TTC549 (cell line): ENCODE measurements around the gene FBXW5.

Experiments
- FAIRE-seq: peaks from 2 replicates; lab custom pipeline; 2012; peaks lifted over from hg19 to GRCh38; lab: Jason Lieb, UNC

The FBXW5 gene

DNA sequence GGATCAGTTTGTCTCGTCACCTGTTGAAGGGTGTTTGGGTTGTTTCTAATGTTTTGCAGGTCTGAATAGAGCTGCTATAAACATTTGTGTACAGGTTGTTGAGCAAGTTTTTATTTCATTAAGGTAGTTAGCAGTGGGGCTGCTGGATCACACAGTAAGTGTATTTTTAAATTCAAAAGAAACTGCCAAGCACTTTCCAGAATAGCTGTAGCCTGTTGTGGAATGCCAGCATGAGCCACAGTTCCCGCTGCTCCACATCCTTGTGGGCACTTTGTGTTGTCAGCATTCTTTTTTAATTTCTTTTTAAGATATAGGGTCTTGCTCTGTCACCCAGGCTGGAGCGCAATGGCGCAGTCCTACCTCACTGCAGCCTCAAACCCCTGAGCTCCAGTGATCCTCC is 14.5 kb downstream of the FBXW5 start:
- FAIRE-seq, result no peak

- no peak for FAIRE-seq
Observed at GRCh38 chr9:136928591-136928990, 15.9 kb downstream of the FBXW5 start.

GRCh38 chr9:136927343-136928271 is 16.9 kb downstream of the FBXW5 start:
- FAIRE-seq, result no peak

DNA sequence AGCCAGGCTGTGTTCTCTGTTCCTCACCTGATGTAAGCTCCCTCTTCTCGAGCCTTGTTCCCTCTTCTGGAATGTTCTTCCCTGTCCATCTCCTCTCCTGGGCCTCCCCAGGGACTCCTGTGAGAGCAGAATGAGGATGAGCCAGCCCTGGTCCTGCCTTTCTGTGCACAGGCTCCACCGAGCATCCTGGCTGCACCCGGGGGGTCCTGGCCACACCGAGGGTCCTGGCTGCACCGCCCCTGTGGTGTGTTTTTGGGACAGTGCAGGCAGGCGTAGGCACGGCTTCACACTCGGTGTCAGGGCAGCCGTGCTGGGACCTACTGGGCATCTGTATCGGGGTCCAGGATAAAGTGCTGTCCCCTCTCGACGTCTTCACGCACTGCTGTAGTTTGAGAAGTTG is 17.8 kb downstream of the FBXW5 start:
- FAIRE-seq, result no peak

DNA sequence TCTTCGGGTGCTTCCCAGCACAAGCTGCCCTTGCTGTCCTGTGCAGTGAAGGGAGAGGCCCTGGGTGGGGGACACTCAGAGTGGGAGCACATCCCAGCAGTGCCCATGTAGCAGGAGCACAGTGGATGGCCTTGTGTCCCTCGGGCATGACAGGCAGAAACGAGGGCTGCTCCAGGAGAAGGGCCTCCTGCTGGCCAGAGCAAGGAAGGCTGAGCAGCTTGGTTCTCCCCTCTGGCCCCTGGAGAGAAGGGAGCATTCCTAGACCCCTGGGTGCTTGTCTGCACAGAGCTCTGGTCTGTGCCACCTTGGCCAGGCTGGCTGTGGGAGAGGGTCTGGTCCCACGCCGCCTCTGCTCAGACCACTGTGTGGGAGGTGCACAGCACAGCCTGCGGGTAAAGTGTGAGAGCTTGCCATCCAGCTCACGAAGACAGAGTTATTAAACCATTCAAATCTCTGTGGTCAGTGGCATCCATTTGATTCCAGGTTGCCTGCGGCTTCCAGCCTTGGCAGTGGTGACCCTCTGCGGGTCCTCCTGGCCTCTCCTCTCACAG is 18.3 kb downstream of the FBXW5 start:
- FAIRE-seq, result no peak

DNA sequence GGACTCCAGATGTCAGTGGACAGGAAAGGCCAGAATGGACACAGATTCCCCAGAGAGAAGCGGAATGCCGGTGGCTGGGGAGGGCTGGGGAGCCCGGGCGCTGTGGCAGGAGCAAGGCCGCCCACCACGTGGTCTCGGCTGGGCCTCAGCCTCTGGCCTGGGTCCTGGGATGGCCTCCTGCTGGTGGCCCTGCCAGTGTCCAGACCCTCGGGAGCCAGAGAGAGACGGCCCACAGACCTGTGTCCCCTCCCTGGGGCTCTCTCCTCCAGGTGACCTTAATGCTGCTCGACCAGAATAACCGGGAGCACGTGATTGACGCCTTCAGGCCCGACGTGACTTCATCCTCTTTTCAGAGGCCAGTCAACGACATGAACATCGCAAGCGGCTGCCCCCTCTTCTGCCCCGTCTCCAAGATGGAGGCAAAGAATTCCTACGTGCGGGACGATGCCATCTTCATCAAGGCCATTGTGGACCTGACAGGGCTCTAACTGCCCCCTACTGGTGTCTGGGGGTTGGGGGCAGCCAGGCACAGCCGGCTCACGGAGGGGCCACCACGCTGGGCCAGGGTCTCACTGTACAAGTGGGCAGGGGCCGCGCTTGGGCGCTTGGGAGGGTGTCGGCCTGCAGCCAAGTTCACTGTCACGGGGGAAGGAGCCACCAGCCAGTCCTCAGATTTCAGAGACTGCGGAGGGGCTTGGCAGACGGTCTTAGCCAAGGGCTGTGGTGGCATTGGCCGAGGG is 19.0 kb downstream of the FBXW5 start:
- no peak for FAIRE-seq

DNA sequence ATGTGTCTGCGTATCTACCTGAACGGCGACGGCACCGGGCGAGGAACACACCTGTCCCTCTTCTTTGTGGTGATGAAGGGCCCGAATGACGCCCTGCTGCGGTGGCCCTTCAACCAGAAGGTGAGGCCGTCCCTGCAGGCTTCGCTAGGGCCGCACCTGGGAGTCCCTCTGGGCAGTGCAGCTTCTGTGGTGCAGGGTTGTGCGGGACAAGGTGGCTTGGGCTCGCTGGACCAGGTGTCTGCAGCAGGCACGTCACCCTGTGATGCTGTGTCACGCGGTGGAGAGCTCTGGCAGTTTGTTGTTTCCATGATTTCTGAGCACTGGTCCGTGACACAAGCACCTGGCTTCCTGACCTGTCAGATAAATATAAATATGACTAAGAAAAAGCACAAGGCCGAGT is 20.7 kb downstream of the FBXW5 start:
- no peak for FAIRE-seq

GRCh38 chr9:136922540-136922939 is 22.0 kb downstream of the FBXW5 start:
- no peak for FAIRE-seq

- FAIRE-seq, result no peak
Observed at GRCh38 chr9:136921718-136922117, 22.8 kb downstream of the FBXW5 start.

DNA sequence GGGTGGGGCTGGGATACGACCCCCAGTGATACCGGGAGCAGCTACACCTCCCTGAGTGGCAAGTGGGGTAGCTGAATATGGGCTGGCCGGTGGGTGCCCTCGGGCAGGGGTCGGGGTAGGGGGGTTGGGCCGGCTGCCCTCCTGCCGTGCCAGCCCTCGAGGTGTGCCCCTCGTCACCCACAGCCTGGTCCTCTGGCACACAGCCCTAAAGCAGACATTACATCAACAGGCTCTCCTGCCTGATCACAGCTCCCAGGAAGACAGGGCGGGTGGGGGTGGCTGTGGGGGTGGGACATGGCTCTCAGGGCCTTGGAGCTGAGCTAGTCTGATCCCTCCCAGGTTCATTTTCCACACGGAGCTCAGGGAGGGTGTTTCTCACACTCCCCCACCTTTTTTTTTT is 23.2 kb downstream of the FBXW5 start:
- FAIRE-seq, result no peak

DNA sequence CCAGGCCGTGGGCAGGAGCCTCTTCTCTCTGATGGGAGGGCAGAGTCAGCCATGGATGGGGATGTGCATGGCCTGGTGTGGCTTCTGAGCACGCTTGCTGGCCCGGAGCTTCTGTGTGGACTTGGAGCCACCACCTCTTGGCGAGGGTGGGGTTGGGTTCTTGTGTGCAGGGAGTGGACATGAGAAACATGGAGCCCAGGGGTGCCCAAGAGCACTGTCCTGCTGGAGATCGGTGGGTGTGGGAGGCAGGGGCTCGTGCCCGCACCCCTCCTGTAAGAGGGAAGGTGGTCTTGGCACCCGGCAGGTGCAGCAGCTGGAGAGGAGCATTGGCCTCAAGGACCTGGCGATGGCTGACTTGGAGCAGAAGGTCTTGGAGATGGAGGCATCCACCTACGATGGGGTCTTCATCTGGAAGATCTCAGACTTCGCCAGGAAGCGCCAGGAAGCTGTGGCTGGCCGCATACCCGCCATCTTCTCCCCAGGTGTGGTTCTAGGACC is 23.8 kb downstream of the FBXW5 start:
- no peak for FAIRE-seq

- no peak for FAIRE-seq
Observed at GRCh38 chr9:136920069-136920468, 24.5 kb downstream of the FBXW5 start.

GRCh38 chr9:136917902-136918301 is 26.6 kb downstream of the FBXW5 start:
- FAIRE-seq, result no peak

DNA sequence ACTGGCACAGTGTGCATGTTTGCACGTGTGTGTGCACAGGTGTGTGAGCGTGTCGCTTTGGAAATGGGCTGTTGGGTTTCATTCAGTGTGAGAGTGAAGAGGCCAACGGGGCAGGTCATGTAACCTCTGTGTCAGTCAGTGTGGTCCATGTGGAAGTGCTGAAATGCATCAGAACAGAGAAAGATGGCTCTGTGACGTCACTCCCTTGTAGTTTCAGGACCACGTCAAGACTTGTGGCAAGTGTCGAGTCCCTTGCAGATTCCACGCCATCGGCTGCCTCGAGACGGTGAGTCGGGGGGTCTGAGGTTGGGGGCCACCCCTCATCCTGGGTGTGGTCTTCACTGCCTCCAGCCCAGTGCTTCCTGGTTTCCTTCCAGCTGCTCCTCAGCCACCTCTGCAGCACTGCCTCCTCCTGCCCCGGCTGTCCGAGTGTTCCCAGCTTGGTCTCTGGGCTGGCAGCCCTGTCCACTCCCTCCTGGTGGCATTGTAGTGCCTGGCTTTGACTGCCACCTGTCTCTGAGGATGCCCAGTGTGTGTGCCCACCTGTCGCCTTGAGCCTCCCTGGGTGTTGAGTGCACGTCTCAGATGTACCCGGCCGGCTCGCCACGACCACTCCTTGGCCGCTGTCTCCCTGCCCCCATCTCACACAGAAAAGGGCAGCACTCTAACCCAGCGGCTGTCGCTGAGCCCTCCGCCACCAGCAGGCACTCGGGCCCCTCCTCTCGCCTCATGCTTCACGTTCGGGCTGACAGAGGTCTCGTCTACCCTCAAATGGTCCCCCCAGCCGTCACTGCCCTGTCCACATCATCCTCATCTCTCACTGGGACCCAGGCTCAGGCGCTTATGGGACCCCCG is 28.0 kb downstream of the FBXW5 start:
- FAIRE-seq, result no peak

DNA sequence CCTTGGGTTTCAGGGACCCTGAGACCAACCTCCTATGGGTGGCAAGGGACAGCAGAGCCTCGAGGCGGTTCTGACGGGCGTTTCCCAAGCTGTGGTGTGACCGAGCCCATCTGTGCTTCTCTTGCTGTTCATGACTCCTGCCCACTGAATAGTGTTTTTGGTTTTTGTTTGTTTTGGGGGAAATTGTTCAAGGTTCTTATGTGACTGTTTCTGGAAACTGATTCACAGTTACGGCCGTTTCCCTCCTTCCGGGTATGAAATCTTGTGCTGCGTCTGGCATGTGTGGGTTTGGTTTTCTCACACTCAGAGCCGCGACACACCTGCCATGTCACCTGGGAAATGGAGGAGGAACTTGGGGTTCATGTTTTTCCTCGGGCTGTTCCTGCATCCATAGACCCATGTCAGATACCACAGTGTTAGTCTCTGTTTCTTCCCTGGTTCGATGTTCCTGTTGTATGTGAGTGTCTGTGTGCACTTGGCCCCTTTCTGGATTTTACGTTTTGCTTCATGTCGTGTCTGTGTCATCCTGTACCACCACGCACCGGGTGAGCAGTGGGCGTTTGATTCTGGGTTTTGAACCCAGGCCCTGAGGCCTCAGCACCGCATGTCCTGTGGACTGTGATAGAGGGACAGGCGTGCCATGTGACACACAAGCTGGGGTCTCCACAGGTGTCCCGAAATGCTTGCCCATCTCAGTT is 28.8 kb downstream of the FBXW5 start:
- no peak for FAIRE-seq

GRCh38 chr9:136913701-136914438 is 30.7 kb downstream of the FBXW5 start:
- no peak for FAIRE-seq

GRCh38 chr9:136910901-136911245 is 33.7 kb downstream of the FBXW5 start:
- no peak for FAIRE-seq

DNA sequence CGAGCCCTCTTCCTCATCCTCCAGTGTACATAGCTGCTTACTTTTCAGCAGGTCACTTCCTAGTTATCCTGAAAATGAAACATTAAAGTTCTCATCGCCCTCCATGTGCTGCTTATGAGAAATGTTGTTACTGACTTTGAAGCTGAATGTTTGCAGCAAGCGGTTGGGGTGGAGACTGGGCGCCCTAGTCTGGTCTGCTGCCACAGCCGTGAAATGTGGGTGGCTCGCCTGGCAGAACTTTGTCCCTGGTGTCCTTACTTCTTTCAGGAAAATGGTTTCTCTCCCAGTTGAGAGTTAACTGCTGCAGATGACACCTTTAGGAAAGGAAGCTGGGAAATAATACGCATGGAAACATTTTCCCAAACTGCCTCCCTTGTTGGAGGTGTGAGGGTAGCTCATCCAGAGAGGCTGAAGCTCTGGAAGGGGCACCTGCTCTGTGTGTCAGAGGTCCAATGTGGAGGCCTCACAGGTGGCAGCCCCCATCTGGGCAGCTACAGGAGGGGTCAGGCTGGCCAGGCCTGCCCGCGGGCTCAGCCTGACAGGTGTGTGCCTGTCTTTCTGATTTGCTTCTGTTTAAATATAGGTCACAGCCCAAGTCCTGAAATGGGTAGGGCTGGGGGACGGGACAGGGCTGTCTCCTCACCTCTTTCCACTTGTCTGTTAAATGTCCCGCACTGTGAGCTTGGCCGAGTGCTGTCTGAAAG is 34.2 kb downstream of the FBXW5 start:
- FAIRE-seq, result no peak

- no peak for FAIRE-seq
Observed at GRCh38 chr9:136907011-136907914, 37.3 kb downstream of the FBXW5 start.
